C4-2B (cell line): ENCODE measurements around the gene C11orf68.

Experiments used
- ZFX ChIP-seq: fragments of 450-650 bp; IDR thresholded peaks from 2 replicates; pipeline ENCODE4 v1.6.1; 2017
- TF ChIP-seq, protein P1 (sequence below): fragments of 450-650 bp; conservative IDR thresholded peaks from 2 replicates; pipeline ENCODE4 v1.5.1; 2017; ENCODE audit warnings: mild to moderate bottlenecking

DNA sequence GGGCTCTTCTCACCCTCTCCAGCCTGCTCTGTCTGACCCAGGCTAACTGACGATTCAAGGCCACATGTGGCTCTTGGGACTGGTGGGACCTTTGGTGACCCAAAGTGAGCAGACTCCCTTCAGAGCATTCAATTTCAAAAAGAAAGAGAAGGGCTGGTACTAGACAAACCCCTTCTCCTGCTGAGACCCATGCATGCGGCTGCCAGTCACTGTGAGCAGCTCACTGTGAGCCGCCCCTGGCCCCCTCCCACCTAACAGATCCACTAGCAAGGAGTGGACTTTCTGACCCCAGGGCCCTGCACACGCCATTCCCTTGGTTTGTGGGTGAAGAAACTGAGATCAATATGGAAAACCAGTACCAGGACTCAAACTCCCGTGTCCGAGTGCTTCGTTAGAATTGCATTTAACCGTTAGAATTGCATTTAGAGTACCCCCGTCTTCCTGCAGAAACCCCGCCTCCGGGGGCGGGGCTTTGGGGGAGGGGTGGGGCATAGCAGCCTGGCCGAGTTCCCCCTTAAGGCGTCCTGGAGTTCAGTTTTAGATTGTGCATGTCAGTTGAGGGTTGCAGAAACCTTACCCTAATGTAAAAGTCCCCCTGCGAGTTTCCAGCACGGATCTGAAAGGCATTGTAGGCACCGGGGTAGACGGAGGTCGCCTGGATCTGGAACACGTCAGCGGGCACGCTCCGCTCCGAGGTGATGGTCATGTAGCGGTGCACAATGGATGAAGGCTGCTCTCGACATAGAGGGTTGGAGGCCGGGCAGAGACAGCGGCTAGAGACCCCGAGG, 51.4 kb downstream of the C11orf68 start:
- TF ChIP-seq, protein P1, sequence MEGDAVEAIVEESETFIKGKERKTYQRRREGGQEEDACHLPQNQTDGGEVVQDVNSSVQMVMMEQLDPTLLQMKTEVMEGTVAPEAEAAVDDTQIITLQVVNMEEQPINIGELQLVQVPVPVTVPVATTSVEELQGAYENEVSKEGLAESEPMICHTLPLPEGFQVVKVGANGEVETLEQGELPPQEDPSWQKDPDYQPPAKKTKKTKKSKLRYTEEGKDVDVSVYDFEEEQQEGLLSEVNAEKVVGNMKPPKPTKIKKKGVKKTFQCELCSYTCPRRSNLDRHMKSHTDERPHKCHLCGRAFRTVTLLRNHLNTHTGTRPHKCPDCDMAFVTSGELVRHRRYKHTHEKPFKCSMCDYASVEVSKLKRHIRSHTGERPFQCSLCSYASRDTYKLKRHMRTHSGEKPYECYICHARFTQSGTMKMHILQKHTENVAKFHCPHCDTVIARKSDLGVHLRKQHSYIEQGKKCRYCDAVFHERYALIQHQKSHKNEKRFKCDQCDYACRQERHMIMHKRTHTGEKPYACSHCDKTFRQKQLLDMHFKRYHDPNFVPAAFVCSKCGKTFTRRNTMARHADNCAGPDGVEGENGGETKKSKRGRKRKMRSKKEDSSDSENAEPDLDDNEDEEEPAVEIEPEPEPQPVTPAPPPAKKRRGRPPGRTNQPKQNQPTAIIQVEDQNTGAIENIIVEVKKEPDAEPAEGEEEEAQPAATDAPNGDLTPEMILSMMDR: no peak
- TF ChIP-seq ZFX: no peak
